HEK293 (cell line): ENCODE measurements around the gene NHSL2.
A peak's percentile ranks its signal among the peaks of the same experiment; 100 is the strongest.

ENCODE experiments used
- CTCF ChIA-PET: fragments of 350-600 bp; formaldehyde crosslinking; extraction: SDS; loops from one replicate; lab custom pipeline; 2021; ENCODE audit warnings: antibody characterized with exemption; lab: Yijun Ruan, JAX
- POLR2A ChIA-PET: fragments of 300-600 bp; formaldehyde crosslinking; extraction: SDS; loops from one replicate; lab custom pipeline; 2020; ENCODE audit warnings: antibody characterized with exemption, inconsistent platforms; lab: Yijun Ruan, JAX
- H3K27ac ChIP-seq: fragments of 200-500 bp; sonication (Bioruptor generic); 2 replicates; pipeline ENCODE4 v1.5.1; 2014; ENCODE audit warnings: low read depth, low read length, control low read depth, inconsistent platforms; ENCODE audit errors: extremely low read depth
- H3K36me3 ChIP-seq, 2 experiments: fragments of 200-500 bp in 1 of 2; sonication (Bioruptor generic) in 1 of 2; 1 replicate in 1 of 2; 2 replicates in 1 of 2; pipeline ENCODE4 v1.5.1; 2014 to 2017; ENCODE audit warnings: inconsistent platforms in 2 of 2, low read length in 2 of 2; ENCODE audit not compliant: control insufficient read depth in 2 of 2, insufficient read depth in 1 of 2
- H3K4me1 ChIP-seq: fragments of 200-500 bp; sonication (Bioruptor generic); 2 replicates; pipeline ENCODE4 v1.5.1; 2014; ENCODE audit warnings: mild to moderate bottlenecking, low read length, inconsistent platforms; ENCODE audit not compliant: control insufficient read depth, insufficient read depth
- H3K4me3 ChIP-seq: 2 replicates; pipeline ENCODE4 v1.5.1; 2011; ENCODE audit warnings: low read depth, mild to moderate bottlenecking, control low read depth, low read length, moderate library complexity
- H3K9me3 ChIP-seq: fragments of 200-500 bp; sonication (Bioruptor generic); 2 replicates; pipeline ENCODE4 v1.5.1; 2014; ENCODE audit warnings: low read depth, low read length, inconsistent platforms; ENCODE audit not compliant: control insufficient read depth, insufficient read depth
- EGR2 ChIP-seq: fragments of 450-650 bp; formaldehyde crosslinking; IDR thresholded peaks from 2 replicates; pipeline ENCODE4 v1.5.1; 2016; ENCODE audit warnings: low read depth, missing biosample characterization, missing genetic modification characterization
- HOXD13 ChIP-seq: sonication (generic); formaldehyde crosslinking; IDR thresholded peaks from 2 replicates; pipeline ENCODE4 v1.8.0; 2022; ENCODE audit warnings: missing genetic modification reagents, borderline replicate concordance
- PRDM1 ChIP-seq: fragments of 450-650 bp; formaldehyde crosslinking; IDR thresholded peaks from 2 replicates; pipeline ENCODE4; 2016; ENCODE audit warnings: missing biosample characterization, missing genetic modification characterization
- SALL2 ChIP-seq: fragments of 450-650 bp; formaldehyde crosslinking; IDR thresholded peaks from 2 replicates; pipeline ENCODE4 v1.5.0; 2017; ENCODE audit warnings: missing biosample characterization, mild to moderate bottlenecking, missing genetic modification characterization, borderline replicate concordance
- ZBTB1 ChIP-seq: fragments of 450-650 bp; formaldehyde crosslinking; IDR thresholded peaks from 2 replicates; pipeline ENCODE4 v1.5.1; 2016; ENCODE audit warnings: missing biosample characterization, missing genetic modification characterization
- ZFHX2 ChIP-seq: fragments of 450-650 bp; formaldehyde crosslinking; conservative IDR thresholded peaks from 2 replicates; pipeline ENCODE4 v1.5.1; 2016; ENCODE audit warnings: missing biosample characterization, missing genetic modification characterization
- ZIC2 ChIP-seq: fragments of 450-650 bp; formaldehyde crosslinking; IDR thresholded peaks from 2 replicates; pipeline ENCODE4 v1.5.1; 2016; ENCODE audit warnings: missing biosample characterization, missing genetic modification characterization
- ZNF114 ChIP-seq: fragments of 450-650 bp; formaldehyde crosslinking; IDR thresholded peaks from 2 replicates; pipeline ENCODE4 v1.5.0; 2017; ENCODE audit warnings: missing biosample characterization, missing genetic modification characterization
- ZNF148 ChIP-seq: fragments of 450-650 bp; formaldehyde crosslinking; IDR thresholded peaks from 2 replicates; pipeline ENCODE4 v1.5.0; 2017; ENCODE audit warnings: missing biosample characterization, missing genetic modification characterization, borderline replicate concordance
- ZNF19 ChIP-seq: fragments of 450-650 bp; formaldehyde crosslinking; IDR thresholded peaks from 2 replicates; pipeline ENCODE4; 2016; ENCODE audit warnings: missing biosample characterization, missing genetic modification characterization, low read depth
- ZNF239 ChIP-seq: fragments of 450-650 bp; formaldehyde crosslinking; IDR thresholded peaks from 2 replicates; pipeline ENCODE4 v1.5.1; 2016; ENCODE audit warnings: missing biosample characterization, missing genetic modification characterization
- ZNF248 ChIP-seq: fragments of 450-650 bp; formaldehyde crosslinking; IDR thresholded peaks from 2 replicates; pipeline ENCODE4 v1.5.1; 2017; ENCODE audit warnings: missing biosample characterization, missing genetic modification characterization
- ZNF274 ChIP-seq, 2 experiments: fragments of 200-500 bp in 1 of 2; fragments of 450-650 bp in 1 of 2; sonication (Bioruptor generic) in 1 of 2; formaldehyde crosslinking in 1 of 2; IDR thresholded peaks; 2 replicates each; pipeline versions ENCODE4 v1.5.1 to v1.6.1; 2014 to 2016; ENCODE audit warnings: borderline replicate concordance in 1 of 2, inconsistent platforms in 1 of 2, low read length in 1 of 2, missing biosample characterization in 1 of 2, missing genetic modification characterization in 1 of 2
- ZNF280D ChIP-seq: fragments of 450-650 bp; formaldehyde crosslinking; IDR thresholded peaks from 2 replicates; pipeline ENCODE4 v1.5.1; 2016; ENCODE audit warnings: missing biosample characterization, missing genetic modification characterization
- ZNF341 ChIP-seq: fragments of 450-650 bp; formaldehyde crosslinking; IDR thresholded peaks from 2 replicates; pipeline ENCODE4; 2016; ENCODE audit warnings: low read depth, missing biosample characterization, missing genetic modification characterization
- ZNF449 ChIP-seq: fragments of 450-650 bp; formaldehyde crosslinking; IDR thresholded peaks from 2 replicates; pipeline ENCODE4 v1.5.1; 2017; ENCODE audit warnings: missing biosample characterization, mild to moderate bottlenecking, missing genetic modification characterization, moderate library complexity
- ZNF473 ChIP-seq: fragments of 450-650 bp; formaldehyde crosslinking; IDR thresholded peaks from 2 replicates; pipeline ENCODE4 v1.5.1; 2017; ENCODE audit warnings: missing biosample characterization, missing genetic modification characterization
- ZNF561 ChIP-seq: fragments of 450-650 bp; IDR thresholded peaks from 2 replicates; pipeline ENCODE4 v1.5.1; 2018; ENCODE audit warnings: missing biosample characterization, missing genetic modification characterization, borderline replicate concordance
- ZNF701 ChIP-seq: fragments of 450-650 bp; formaldehyde crosslinking; IDR thresholded peaks from 2 replicates; pipeline ENCODE4 v1.5.1; 2016; ENCODE audit warnings: missing biosample characterization, missing genetic modification characterization

NHSL2 gene

GRCh38 chrX:71989768-71990426 is 79.3 kb downstream of the NHSL2 start:
- TF ChIP-seq ZBTB1 (tag by site-specific recombination) (no peak), ZFHX2 (tag by site-specific recombination) (no peak)
- ChIA-PET POLR2A (no interaction called here), CTCF (interaction anchor here (1.0 to 4.5 kb wide), 2 partner anchors 9 to 28 kb away, joined by 3 to 42 read pairs; no protein-coding TSS in a partner anchor)
- Histone ChIP-seq H3K9me3 (no peaks in the 10 kb centered on the region), H3K36me3 (no peaks in the 10 kb centered on the region), H3K4me1 (no peaks in the 10 kb centered on the region; the same call in 1 of the 2 replicates), H3K27ac (no peak overlapping the region), H3K4me3 (no peak overlapping the region)

- Histone ChIP-seq H3K9me3 (no peaks in the 10 kb centered on the region), H3K4me3 (no peak overlapping the region), H3K27ac (no peak overlapping the region), H3K36me3 (no peaks in the 10 kb centered on the region), H3K4me1 (no peaks in the 10 kb centered on the region; the same call in 1 of the 2 replicates)
- TF ChIP-seq EGR2 (tag by site-specific recombination): 0 out of 2 replicates have a peak, but pooled peaks have one; percentile 18
- no peak for TF ChIP-seq HOXD13 (CRISPR knock-in tag)
- CTCF ChIA-PET: interaction anchor here (1.1 to 4.5 kb wide), 2 partner anchors 8 to 29 kb away, joined by 4 to 42 read pairs; no protein-coding TSS in a partner anchor
- POLR2A ChIA-PET: no interaction called here
Observed at GRCh38 chrX:71990518-71990917, 79.9 kb downstream of the NHSL2 start.

GRCh38 chrX:71991164-71991563 is 80.5 kb downstream of the NHSL2 start:
- H3K27ac ChIP-seq: no peak overlapping the region
- no peak for TF ChIP-seq ZIC2 (tag by site-specific recombination)
- no peak for TF ChIP-seq ZNF561 (tag by site-specific recombination)
- no peak for TF ChIP-seq ZNF341 (tag by site-specific recombination)
- TF ChIP-seq ZNF449: no peak
- TF ChIP-seq PRDM1 (tag by site-specific recombination): no peak
- TF ChIP-seq ZNF473 (tag by site-specific recombination): no peak
- no peak for TF ChIP-seq ZNF274 (IDR thresholded peaks at IDR 0.05; ENCODE audit: low read length)
- no peak for TF ChIP-seq ZNF274 (tag by site-specific recombination; IDR thresholded peaks at IDR 0.05; ENCODE audit: borderline replicate concordance)
- TF ChIP-seq, all 188 proteins: peak for 0
- no peaks in the 10 kb centered on the region; the same call in 1 of the 2 replicates for H3K4me1 ChIP-seq
- CTCF ChIA-PET: interaction anchor here (0.8 to 1.1 kb wide), 2 partner anchors 28 to 135 kb away, joined by 3 to 4 read pairs; no protein-coding TSS in a partner anchor
- H3K9me3 ChIP-seq: no peaks in the 10 kb centered on the region
- no peak overlapping the region for H3K4me3 ChIP-seq
- POLR2A ChIA-PET: no interaction called here
- no peaks in the 10 kb centered on the region for H3K36me3 ChIP-seq

- ChIA-PET CTCF (interaction anchor here (0.7 to 1.4 kb wide), 3 partner anchors 9 to 29 kb away, joined by 4 to 5 read pairs (median 4); no protein-coding TSS in a partner anchor), POLR2A (no interaction called here)
Observed at GRCh38 chrX:71992711-71993110, 82.1 kb downstream of the NHSL2 start.

More at GRCh38 chrX:71992711-71993110, 82.1 kb downstream of the NHSL2 start:
- Histone ChIP-seq H3K27ac (no peak overlapping the region), H3K9me3 (no peaks in the 10 kb centered on the region)
- TF ChIP-seq ZNF148 (no peak), ZNF19 (tag by site-specific recombination) (no peak), ZNF280D (tag by site-specific recombination) (no peak), ZNF114 (tag by site-specific recombination) (no peak), ZNF701 (no peak), SALL2 (tag by site-specific recombination) (no peak), ZNF248 (no peak), ZNF239 (tag by site-specific recombination) (no peak)
- TF ChIP-seq, all 188 proteins: peak for 0
- no peak overlapping the region for H3K4me3 ChIP-seq
- no peaks in the 10 kb centered on the region for H3K36me3 ChIP-seq
- H3K4me1 ChIP-seq: no peaks in the 10 kb centered on the region; the same call in 1 of the 2 replicates
